Renal cortical epithelial cell (primary cell): ENCODE data around the gene PLK4. TPM values are rescaled to one million over a fixed set of nuclear protein-coding genes. Genes with fewer than 3 reads are reported as not detected.
"Not testable (repeated sequence)": the region's sequence is repeated elsewhere in the genome, so short reads cannot be mapped to it uniquely, and the experiment has no call there.

ENCODE experiments used
- DNase-seq: peaks from one replicate; pipeline ENCODE4 v3.0.0-alpha.2; 2011; ENCODE audit warnings: low read depth
- total RNA-seq: library from RNA; depleted of rRNA; stranded (reverse); fragments of >200 nt; gene quantifications from 2 replicates; pipeline ENCODE4 v1.2.3, GENCODE V29; 2014

The PLK4 gene
- 2.7 and 11.3 TPM in 2 replicates for total RNA-seq

- DNase-seq: peak; percentile 91
Observed at GRCh38 chr4:127880763-127881562, at the start of gene PLK4. Gene PLK4 (plus strand): TSS chr4:127880893. CDS start chr4:127881135, 242 bp downstream.

- no peak for DNase-seq
Observed at GRCh38 chr4:127832585-127832984, 48.1 kb upstream of the PLK4 start.

- DNase-seq: no peak
Observed at GRCh38 chr4:127843704-127844600, 36.7 kb upstream of the PLK4 start.

GRCh38 chr4:127844601-127845116 lies 36.0 kb upstream of the PLK4 start:
- DNase-seq: no peak

- no peak for DNase-seq
Observed at GRCh38 chr4:127846061-127846460, 34.6 kb upstream of the PLK4 start.

GRCh38 chr4:127846765-127847164 lies 33.9 kb upstream of the PLK4 start:
- no peak for DNase-seq

- no peak for DNase-seq
Observed at GRCh38 chr4:127849505-127850234, 31.0 kb upstream of the PLK4 start.

- no peak for DNase-seq
Observed at GRCh38 chr4:127852661-127853060, 28.0 kb upstream of the PLK4 start.

GRCh38 chr4:127856196-127856812 lies 24.4 kb upstream of the PLK4 start:
- DNase-seq: peak; percentile 87

- DNase-seq: no peak
Observed at GRCh38 chr4:127856813-127857447, 23.8 kb upstream of the PLK4 start.

- no peak for DNase-seq
Observed at GRCh38 chr4:127857641-127858040, 23.1 kb upstream of the PLK4 start.

GRCh38 chr4:127868196-127868595 lies 12.5 kb upstream of the PLK4 start:
- DNase-seq: no peak

- no peak for DNase-seq
Observed at GRCh38 chr4:127870281-127870680, 10.4 kb upstream of the PLK4 start.

GRCh38 chr4:127870688-127871087 lies 10.0 kb upstream of the PLK4 start:
- DNase-seq: peak; percentile 79

GRCh38 chr4:127875791-127876190 lies 4.9 kb upstream of the PLK4 start:
- no peak for DNase-seq

GRCh38 chr4:127881563-127881864 lies 821 bp downstream of the PLK4 start:
- DNase-seq: peak; percentile 65

- DNase-seq: no peak
Observed at GRCh38 chr4:127888559-127888958, 7.9 kb downstream of the PLK4 start.

- DNase-seq: no peak
Observed at GRCh38 chr4:127889903-127890302, 9.2 kb downstream of the PLK4 start.

GRCh38 chr4:127896069-127896468 lies 15.4 kb downstream of the PLK4 start:
- DNase-seq: no peak

GRCh38 chr4:127896528-127896927 lies 15.8 kb downstream of the PLK4 start:
- DNase-seq: no peak

GRCh38 chr4:127899682-127900081 lies 19.0 kb downstream of the PLK4 start:
- DNase-seq: not testable (repeated sequence)
